HG03565 (cell line): Measurements from ENCODE around the gene NDUFS8.

Experiments used
- ATAC-seq: cut with Tn5 transposase; IDR thresholded peaks from one replicate; pipeline ENCODE4 v1.9.1; 2021; ENCODE audit warnings: mild to moderate bottlenecking, moderate library complexity; ENCODE audit not compliant: unreplicated experiment

The NDUFS8 gene

GRCh38 chr11:68048681-68049508 lies 18.4 kb downstream of the NDUFS8 start:
- no peak for ATAC-seq

GRCh38 chr11:68049509-68050370 lies 19.3 kb downstream of the NDUFS8 start:
- ATAC-seq, result no peak

- no peak for ATAC-seq
Observed at GRCh38 chr11:68050371-68050841, 19.9 kb downstream of the NDUFS8 start.

- no peak for ATAC-seq
Observed at GRCh38 chr11:68051191-68052136, 21.0 kb downstream of the NDUFS8 start.

- ATAC-seq, result no peak
Observed at GRCh38 chr11:68052137-68052873, 21.8 kb downstream of the NDUFS8 start.

GRCh38 chr11:68053117-68053516 lies 22.6 kb downstream of the NDUFS8 start:
- ATAC-seq, result no peak

- ATAC-seq, result no peak
Observed at GRCh38 chr11:68053981-68054812, 23.7 kb downstream of the NDUFS8 start.

GRCh38 chr11:68056317-68057285 lies 26.1 kb downstream of the NDUFS8 start:
- ATAC-seq, result no peak

- ATAC-seq, result no peak
Observed at GRCh38 chr11:68057807-68058206, 27.3 kb downstream of the NDUFS8 start.

GRCh38 chr11:68061508-68061907 lies 31.0 kb downstream of the NDUFS8 start:
- no peak for ATAC-seq

- ATAC-seq, result no peak
Observed at GRCh38 chr11:68064926-68065325, 34.4 kb downstream of the NDUFS8 start.

- ATAC-seq, result no peak
Observed at GRCh38 chr11:68065841-68066240, 35.4 kb downstream of the NDUFS8 start.

GRCh38 chr11:68066742-68067141 lies 36.3 kb downstream of the NDUFS8 start:
- ATAC-seq, result no peak

- no peak for ATAC-seq
Observed at GRCh38 chr11:68067991-68068390, 37.5 kb downstream of the NDUFS8 start.

- ATAC-seq, result no peak
Observed at GRCh38 chr11:68071281-68072048, 41.0 kb downstream of the NDUFS8 start.

GRCh38 chr11:68074584-68075352 lies 44.3 kb downstream of the NDUFS8 start:
- no peak for ATAC-seq
